ENCODE measurements around the gene MMP1. TPM values are rescaled to one million over a fixed set of nuclear protein-coding genes. Genes with fewer than 3 reads are reported as not detected.

Gene MMP1
- total RNA-seq, 1 experiment from 2014 or later: 0.35 TPM

Other genes starting within 250 kb of the MMP1 start
- gene MMP20, start 172.8 kb downstream of the MMP1 start, total RNA-seq (2021): not detected in 2 replicates
- gene MMP27, start 92.4 kb downstream of the MMP1 start, total RNA-seq (2021): not detected in 2 replicates
- gene MMP8, start 73.2 kb downstream of the MMP1 start, total RNA-seq (2021): not detected in 2 replicates
- not detected in 2 replicates for gene MMP10, start 17.5 kb downstream of the MMP1 start, total RNA-seq (2021)
- gene MMP3, start 45.4 kb upstream of the MMP1 start, total RNA-seq (2021): not detected in 2 replicates
- gene MMP12, start 76.8 kb upstream of the MMP1 start, total RNA-seq (2021): not detected in 2 replicates
- not detected in 2 replicates for gene MMP13, start 157.6 kb upstream of the MMP1 start, total RNA-seq (2021)